Measurements from ENCODE around the gene TMPRSS6.

Gene TMPRSS6

GRCh38 chr22:37043209-37043827, 66.2 kb downstream of the TMPRSS6 start:
- no peaks in the 10 kb centered on the region for H4K20me1 ChIP-seq (ENCODE audit: insufficient read depth, low read length)
- H3K36me3 ChIP-seq (replicated peaks; ENCODE audit: low read depth, low read length) = no peaks in the 10 kb centered on the region
- no peak overlapping the region for H3K9ac ChIP-seq (ENCODE audit: low read length)
- H2AFZ ChIP-seq (ENCODE audit: low read depth, low read length) = 0 out of 2 replicates have a peak overlapping the region, but pooled peaks have one; percentile 8
- H3K79me2 ChIP-seq (ENCODE audit: low read length) = no peaks in the 10 kb centered on the region
- H3K27me3 ChIP-seq (ENCODE audit: low read depth, low read length) = peaks cover 13% of the 10 kb centered on the region
- H3K27ac ChIP-seq (ENCODE audit: low read length) = no peak overlapping the region
- H3K4me1 ChIP-seq (ENCODE audit: low read length) = peaks cover 23% of the 10 kb centered on the region
- no peak overlapping the region for H3K4me3 ChIP-seq (ENCODE audit: low read length)
- H3K9me3 ChIP-seq (ENCODE audit: insufficient read depth, low read length) = no peaks in the 10 kb centered on the region
- TF ChIP-seq CTCF (IDR thresholded peaks at IDR 0.05; ENCODE audit: low read depth, low read length) (no peak), EZH2phosphoT487 (IDR thresholded peaks at IDR 0.05; ENCODE audit: low read depth) (no peak)
- H3K4me2 ChIP-seq (ENCODE audit: low read length) = peak overlapping the region; percentile 62; the same call in 1 of the 2 replicates

GRCh38 chr22:37039466-37039865, 70.0 kb downstream of the TMPRSS6 start:
- H3K9me3 ChIP-seq (ENCODE audit: insufficient read depth, low read length) = no peaks in the 10 kb centered on the region
- H3K4me3 ChIP-seq (ENCODE audit: low read length) = no peak overlapping the region
- H3K36me3 ChIP-seq (replicated peaks; ENCODE audit: low read depth, low read length) = no peaks in the 10 kb centered on the region
- TF ChIP-seq EZH2phosphoT487 (IDR thresholded peaks at IDR 0.05; ENCODE audit: low read depth) (no peak), CTCF (IDR thresholded peaks at IDR 0.05; ENCODE audit: low read depth, low read length) (no peak)
- H3K9ac ChIP-seq (ENCODE audit: low read length) = no peak overlapping the region
- H3K27ac ChIP-seq (ENCODE audit: low read length) = no peak overlapping the region
- no peaks in the 10 kb centered on the region for H3K79me2 ChIP-seq (ENCODE audit: low read length)
- peaks cover 35% of the 10 kb centered on the region for H3K27me3 ChIP-seq (ENCODE audit: low read depth, low read length)
- no peaks in the 10 kb centered on the region for H4K20me1 ChIP-seq (ENCODE audit: insufficient read depth, low read length)
- H2AFZ ChIP-seq (ENCODE audit: low read depth, low read length) = no peak overlapping the region
- H3K4me1 ChIP-seq (ENCODE audit: low read length) = peaks cover 10% of the 10 kb centered on the region
- H3K4me2 ChIP-seq (ENCODE audit: low read length) = no peak overlapping the region

GRCh38 chr22:37037669-37038068, 71.8 kb downstream of the TMPRSS6 start:
- Histone ChIP-seq H3K4me2 (ENCODE audit: low read length) (no peak overlapping the region), H2AFZ (ENCODE audit: low read depth, low read length) (no peak overlapping the region), H3K9me3 (ENCODE audit: insufficient read depth, low read length) (no peaks in the 10 kb centered on the region), H3K4me3 (ENCODE audit: low read length) (no peak overlapping the region), H3K36me3 (replicated peaks; ENCODE audit: low read depth, low read length) (no peaks in the 10 kb centered on the region), H4K20me1 (ENCODE audit: insufficient read depth, low read length) (no peaks in the 10 kb centered on the region), H3K27me3 (ENCODE audit: low read depth, low read length) (peaks cover 35% of the 10 kb centered on the region), H3K4me1 (ENCODE audit: low read length) (no peaks in the 10 kb centered on the region), H3K27ac (ENCODE audit: low read length) (no peak overlapping the region), H3K9ac (ENCODE audit: low read length) (no peak overlapping the region), H3K79me2 (ENCODE audit: low read length) (no peaks in the 10 kb centered on the region)
- no peak for TF ChIP-seq CTCF (IDR thresholded peaks at IDR 0.05; ENCODE audit: low read depth, low read length)
- TF ChIP-seq EZH2phosphoT487 (IDR thresholded peaks at IDR 0.05; ENCODE audit: low read depth) = no peak

- Histone ChIP-seq H3K9me3 (ENCODE audit: insufficient read depth, low read length) (no peaks in the 10 kb centered on the region), H3K79me2 (ENCODE audit: low read length) (no peaks in the 10 kb centered on the region), H3K36me3 (replicated peaks; ENCODE audit: low read depth, low read length) (no peaks in the 10 kb centered on the region), H4K20me1 (ENCODE audit: insufficient read depth, low read length) (no peaks in the 10 kb centered on the region), H3K4me3 (ENCODE audit: low read length) (no peak overlapping the region), H3K27ac (ENCODE audit: low read length) (no peak overlapping the region), H2AFZ (ENCODE audit: low read depth, low read length) (no peak overlapping the region), H3K4me2 (ENCODE audit: low read length) (no peak overlapping the region), H3K27me3 (ENCODE audit: low read depth, low read length) (peaks cover 35% of the 10 kb centered on the region), H3K9ac (ENCODE audit: low read length) (no peak overlapping the region), H3K4me1 (ENCODE audit: low read length) (no peaks in the 10 kb centered on the region)
- TF ChIP-seq EZH2phosphoT487 (IDR thresholded peaks at IDR 0.05; ENCODE audit: low read depth) = no peak
- TF ChIP-seq CTCF (IDR thresholded peaks at IDR 0.05; ENCODE audit: low read depth, low read length) = no peak
These were observed 72.7 kb downstream of the TMPRSS6 start for GRCh38 chr22:37036655-37037377.
